HL-60 (cell line): ENCODE results near the gene PALLD.

Experiments used
- DNase-seq, 2 experiments: peaks; one replicate each; pipeline ENCODE4 v3.0.0-alpha.2; 2010 to 2020; ENCODE audit warnings: low read depth in 1 of 2, low spot score in 1 of 2
- H3K27ac ChIP-seq: fragments of 250-450 bp; sonication (Bioruptor Pico); replicated peaks from 2 replicates; pipeline ENCODE4 v1.5.1; 2020; ENCODE audit warnings: mild to moderate bottlenecking, moderate library complexity
- H3K27me3 ChIP-seq: fragments of 250-450 bp; sonication (Bioruptor Pico); 2 replicates; pipeline ENCODE4 v1.5.1; 2021; ENCODE audit warnings: mild to moderate bottlenecking, moderate library complexity; ENCODE audit not compliant: insufficient read depth, poor library complexity, severe bottlenecking
- H3K4me3 ChIP-seq: replicated peaks from 2 replicates; pipeline ENCODE4 v1.5.1; 2011; ENCODE audit warnings: mild to moderate bottlenecking, control low read depth, low read length; ENCODE audit not compliant: insufficient read depth
- CTCF ChIP-seq: IDR thresholded peaks from one replicate; pipeline ENCODE4 v1.5.1; 2011; ENCODE audit warnings: low read length, control low read depth, inconsistent platforms; ENCODE audit not compliant: insufficient read depth
- GABPA ChIP-seq: IDR thresholded peaks from 2 replicates; pipeline ENCODE4 v1.6.1; 2012; ENCODE audit warnings: low read depth
- POLR2AphosphoS5 ChIP-seq: IDR thresholded peaks from 2 replicates; pipeline ENCODE4 v1.6.1; 2012; ENCODE audit warnings: low read depth
- REST ChIP-seq: IDR thresholded peaks from 2 replicates; pipeline ENCODE4 v1.6.1; 2012; ENCODE audit warnings: low read depth; ENCODE audit not compliant: insufficient replicate concordance
- SPI1 ChIP-seq: IDR thresholded peaks from 2 replicates; pipeline ENCODE4 v1.6.1; 2012; ENCODE audit warnings: low read depth, mild to moderate bottlenecking, borderline replicate concordance

The PALLD gene

GRCh38 chr4:168757500-168757899, 260.6 kb downstream of the PALLD start:
- no peak overlapping the region for H3K27ac ChIP-seq
- no peak for TF ChIP-seq GABPA
- TF ChIP-seq POLR2AphosphoS5: no peak
- TF ChIP-seq SPI1: no peak
- TF ChIP-seq CTCF: no peak
- no peak for TF ChIP-seq REST
- no peaks in the 10 kb centered on the region for H3K27me3 ChIP-seq
- no peak for DNase-seq
- H3K4me3 ChIP-seq: no peak overlapping the region

- TF ChIP-seq GABPA: no peak
- TF ChIP-seq POLR2AphosphoS5: no peak
- TF ChIP-seq SPI1: no peak
- TF ChIP-seq CTCF: no peak
- no peak for TF ChIP-seq REST
- Histone ChIP-seq H3K27me3 (no peaks in the 10 kb centered on the region), H3K4me3 (no peak overlapping the region), H3K27ac (no peak overlapping the region)
- no peak for DNase-seq
These were observed 261.6 kb downstream of the PALLD start for GRCh38 chr4:168758351-168758876.

GRCh38 chr4:168759321-168759720, 262.5 kb downstream of the PALLD start:
- Histone ChIP-seq H3K27ac (no peak overlapping the region), H3K27me3 (no peaks in the 10 kb centered on the region), H3K4me3 (no peak overlapping the region)
- TF ChIP-seq GABPA (no peak), REST (no peak), CTCF (no peak)
- no peak for DNase-seq
